NAMALWA (cell line): ENCODE results near the gene NR3C2.

Experiments
- DNase-seq: peaks from one replicate; pipeline ENCODE4 v3.0.0-alpha.2; 2015; ENCODE audit warnings: low spot score

The NR3C2 gene

DNA sequence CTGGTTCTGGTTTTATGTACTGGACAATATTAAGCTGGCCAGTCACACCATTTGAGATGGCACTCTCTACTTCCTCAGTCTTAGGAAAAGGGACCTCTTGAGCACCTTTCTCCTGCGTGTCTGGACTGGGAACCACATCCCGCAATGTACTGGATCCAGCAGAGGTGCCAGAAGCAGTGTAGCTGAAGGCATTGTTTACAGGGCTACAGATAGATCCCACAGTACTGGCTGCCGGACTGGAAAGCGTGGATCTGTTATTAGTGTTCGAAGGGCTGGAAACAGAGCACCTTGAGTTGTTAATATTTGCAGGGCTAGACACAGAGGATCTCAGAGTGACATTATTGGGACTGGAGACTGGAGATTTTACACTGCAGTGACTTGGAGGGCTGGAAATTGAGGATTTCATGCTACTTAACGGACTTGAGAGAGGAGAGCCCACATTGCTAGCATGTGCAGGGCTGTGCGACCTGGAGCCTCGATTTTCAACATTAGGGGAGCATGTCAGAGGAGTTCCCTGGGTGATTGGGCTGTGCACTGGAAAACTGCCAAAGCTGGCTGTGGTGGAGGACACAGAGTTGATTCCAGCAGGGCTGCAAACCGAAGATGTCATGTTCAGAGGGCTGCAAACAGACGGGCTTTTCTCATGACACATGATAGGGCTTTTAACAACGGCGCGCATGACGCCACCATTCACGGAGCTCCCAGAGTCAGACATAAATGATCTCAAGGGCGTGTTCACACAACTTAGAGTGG lies 6.4 kb downstream of the NR3C2 start:
- no peak for DNase-seq

DNA sequence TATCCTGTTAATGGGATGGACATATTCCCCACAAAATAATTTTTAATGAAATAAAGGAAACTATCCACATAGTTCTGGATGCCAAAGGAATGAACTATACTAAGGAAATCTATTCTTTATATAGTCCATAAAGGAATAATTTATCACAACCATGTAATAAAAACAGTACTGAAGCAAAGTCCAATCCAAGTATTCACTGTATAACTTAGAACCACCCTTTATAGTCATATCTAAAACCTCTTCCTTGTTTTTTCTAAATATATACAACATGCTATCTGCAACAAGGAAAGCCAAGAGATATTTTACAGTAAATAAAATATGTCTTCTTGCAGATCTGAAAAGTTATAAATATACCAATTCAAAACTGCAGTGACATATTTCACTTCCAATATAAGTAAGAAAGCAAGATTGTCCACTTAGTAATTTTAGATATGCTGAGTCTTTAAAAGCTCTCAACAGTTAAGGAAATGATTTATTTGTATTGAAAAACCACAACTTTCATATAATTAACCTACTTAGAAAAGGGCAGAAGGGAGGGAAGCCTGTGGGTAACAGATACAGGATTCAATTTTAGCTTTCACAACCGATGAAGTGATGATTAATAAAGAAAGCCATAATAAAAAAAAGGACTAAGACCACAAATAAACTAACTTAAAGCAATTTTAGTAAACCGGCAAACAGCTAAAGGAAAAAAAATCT lies 8.0 kb downstream of the NR3C2 start:
- no peak for DNase-seq

DNA sequence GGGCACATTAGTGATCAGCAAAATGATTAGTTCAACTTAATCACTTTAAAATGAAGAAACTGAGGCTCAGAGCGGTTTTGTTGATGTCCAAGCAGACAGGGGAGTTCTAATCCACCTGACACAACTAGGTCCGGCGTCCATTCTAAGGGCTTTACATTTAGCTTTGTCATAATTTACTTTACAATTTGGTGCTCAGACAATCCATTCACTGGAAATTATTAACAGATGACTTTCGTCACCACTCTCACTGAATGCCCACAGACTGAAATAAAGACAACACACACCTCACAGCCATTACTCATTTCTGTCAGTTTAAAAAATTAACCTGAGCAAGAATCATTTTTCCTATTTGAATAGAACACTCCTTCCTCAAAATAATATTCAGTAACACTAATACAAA lies 10.8 kb downstream of the NR3C2 start:
- no peak for DNase-seq

DNA sequence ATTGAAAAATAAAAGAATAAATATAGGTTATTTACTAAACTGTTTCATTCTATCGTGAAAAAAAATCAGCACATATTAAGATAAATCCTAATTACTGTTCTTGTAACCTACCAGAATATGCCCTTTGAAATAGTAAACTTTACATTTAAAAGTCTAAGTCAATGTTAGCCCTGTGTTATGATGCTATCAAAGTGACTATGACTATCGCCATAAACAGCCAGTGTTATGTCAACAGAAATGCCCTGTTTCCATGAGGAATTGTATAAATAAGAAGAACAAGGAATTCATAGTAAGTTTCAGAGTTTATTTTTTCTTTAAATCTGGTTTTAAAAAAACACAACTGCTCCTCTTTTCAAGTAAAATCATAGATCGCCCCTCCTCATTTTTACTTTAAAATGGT lies 11.4 kb downstream of the NR3C2 start:
- no peak for DNase-seq

DNA sequence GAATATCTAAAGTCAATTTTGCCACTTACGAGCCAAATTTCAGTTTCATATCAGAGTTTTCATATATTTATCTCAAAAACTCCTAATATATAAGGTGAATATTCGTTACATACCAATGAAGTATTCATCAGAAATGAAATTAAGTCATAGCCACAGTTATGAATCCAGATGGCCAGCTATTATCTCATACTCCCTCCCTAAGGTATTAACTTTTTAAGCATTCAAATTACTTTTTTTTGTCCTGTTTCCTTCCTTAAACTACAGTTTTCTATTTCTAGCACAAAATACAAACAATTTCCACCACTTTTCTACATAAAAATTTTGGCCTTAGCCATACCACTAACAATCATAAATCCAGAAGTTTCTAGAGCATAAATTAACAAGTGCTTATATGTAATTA lies 13.0 kb downstream of the NR3C2 start:
- DNase-seq: no peak

DNA sequence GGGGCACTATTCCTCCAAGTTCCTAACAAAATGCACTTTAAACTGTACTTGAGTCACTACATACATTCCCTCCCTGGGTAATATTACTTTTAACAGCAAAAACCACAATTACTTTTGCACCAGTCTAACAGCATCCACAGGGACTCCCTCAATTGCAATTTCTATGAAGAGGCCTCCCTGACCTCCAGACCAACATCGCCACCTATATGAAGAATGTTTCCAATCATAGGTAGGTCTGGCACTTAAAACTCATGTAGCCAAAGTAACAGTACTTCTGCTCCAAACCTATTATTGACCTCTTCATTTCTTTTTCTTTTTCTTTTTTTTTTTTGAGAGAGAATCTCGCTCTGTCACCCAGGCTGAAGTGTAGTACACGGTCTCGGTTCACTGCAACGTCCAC lies 15.6 kb downstream of the NR3C2 start:
- DNase-seq: no peak

DNA sequence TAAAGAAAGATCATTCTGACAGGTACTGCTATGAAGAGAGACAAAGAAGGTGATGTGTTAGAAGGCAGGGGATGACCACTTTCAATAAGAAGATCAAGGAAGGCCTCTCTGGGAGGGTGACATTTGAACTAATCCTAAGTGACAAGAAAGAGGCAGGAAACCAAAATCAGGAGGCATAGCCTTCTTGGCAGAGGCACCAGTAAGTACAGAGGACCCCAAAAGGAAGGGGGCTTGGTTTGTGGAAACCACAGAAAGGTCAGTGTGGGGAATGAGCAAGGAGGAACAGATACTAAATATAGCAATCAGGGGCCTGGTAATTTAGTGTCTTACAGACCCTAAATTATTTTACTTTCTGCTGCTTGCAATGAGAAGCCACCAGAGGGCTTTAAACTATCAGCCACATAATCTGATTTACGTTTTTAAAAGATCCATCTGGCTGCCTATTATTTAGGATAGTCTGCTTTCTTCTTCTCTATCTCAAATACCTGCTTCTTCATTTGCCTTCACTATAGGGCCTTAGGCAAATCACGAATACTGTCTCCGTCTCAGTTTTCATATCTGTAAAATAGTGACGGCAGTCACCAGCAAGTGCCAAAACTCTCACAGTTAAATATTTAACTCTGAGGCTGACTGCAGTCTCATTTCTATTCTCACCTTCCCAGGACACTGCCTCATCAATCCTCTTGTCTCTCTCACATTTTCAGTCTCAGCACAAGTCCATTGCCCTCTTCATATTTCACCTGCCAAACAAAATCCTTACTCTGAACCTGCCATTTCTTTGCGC lies 16.7 kb downstream of the NR3C2 start:
- DNase-seq: no peak

DNA sequence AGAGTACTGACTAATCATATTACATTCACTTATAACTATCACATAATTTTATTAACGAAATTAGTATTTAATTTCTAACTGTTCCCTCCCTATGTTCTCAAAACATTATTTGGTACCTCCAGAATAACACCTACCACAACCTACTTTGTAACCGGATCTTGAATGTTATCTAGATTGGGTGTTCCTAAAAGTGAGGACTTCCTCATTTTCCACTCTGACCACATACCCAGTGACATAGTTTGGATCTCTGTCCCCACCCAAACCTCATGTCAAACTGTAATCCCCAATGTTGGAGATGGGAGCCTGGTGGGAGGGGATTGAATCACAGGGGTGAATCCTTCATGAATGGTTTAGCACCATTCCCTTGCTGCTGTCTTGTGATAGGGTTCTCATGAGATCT lies 21.8 kb downstream of the NR3C2 start:
- no peak for DNase-seq

DNA sequence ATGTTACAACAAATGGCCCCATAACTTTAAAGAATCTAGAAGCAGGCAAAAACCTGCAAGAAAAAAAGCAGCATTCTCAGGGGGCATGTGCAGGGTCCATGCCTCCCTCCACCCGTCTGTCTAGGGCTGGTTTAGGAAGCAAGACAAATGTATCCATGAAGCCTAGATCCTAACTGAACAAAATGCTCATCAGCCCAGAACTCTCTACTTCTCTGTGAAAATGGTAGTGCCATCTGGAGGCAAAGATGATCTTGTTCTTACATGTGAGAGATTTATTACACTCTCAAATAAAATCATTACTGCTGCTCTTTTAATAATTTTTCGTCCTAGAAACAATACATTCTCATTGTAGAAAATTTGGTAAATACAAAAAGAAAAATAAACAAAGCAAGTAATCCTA lies 26.7 kb downstream of the NR3C2 start:
- peak; percentile 7 for DNase-seq

DNA sequence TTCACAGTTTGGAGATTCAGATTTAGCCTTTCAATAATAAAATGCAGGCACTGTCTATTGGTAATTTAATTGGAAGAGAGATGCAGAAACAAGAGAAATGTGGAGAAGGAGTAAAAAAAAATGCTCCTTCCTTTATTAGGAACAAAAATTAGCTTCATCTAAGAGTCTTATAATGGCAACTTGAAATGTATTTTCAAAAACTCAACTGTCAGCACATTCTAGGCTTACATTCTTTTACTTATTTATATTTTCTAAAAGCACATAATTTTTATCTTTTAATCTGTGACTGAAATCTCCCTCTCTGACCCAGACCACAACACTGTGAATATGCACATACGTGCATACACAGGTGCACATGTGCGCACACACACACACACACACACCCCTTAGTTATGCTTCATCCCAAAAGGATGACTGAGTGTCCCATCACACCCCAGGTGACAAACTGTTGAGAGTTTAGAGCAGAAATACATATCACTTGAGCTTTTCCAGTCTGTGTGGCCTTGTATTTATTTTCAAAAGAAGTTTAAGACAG lies 29.7 kb downstream of the NR3C2 start:
- no peak for DNase-seq

DNA sequence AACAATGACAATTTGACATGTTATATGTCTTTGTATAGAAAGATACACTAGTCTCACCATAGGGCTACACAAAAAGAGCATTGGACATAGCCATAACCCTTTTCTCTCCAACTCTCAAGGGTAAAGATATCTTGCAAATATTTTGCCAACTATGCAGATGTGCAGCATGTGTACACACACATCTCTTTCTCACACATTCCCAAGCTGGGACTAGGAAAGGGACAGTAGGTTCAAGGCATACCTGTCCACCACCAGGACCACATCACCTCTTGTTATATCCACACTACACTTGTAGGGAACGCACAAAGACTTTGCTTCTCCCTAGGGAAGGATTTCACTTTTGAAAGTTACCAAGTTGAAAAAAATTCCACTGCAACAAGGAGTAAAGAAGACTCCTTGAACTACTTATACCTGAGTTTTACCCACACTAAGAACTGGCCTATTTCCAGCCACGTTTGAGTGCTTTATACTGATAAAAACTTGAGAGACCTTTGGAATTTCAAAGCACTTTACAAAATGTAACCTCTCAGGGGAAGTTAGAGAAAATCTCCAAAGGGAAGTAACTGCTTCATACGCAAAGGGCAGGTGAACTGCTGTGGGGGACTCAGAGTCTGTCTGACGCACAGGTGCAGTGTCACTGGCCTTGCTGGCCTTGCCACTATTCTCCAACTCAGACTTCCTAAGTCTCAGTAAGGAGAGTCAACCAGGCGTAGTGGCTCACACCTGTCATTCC lies 36.9 kb downstream of the NR3C2 start:
- no peak for DNase-seq

DNA sequence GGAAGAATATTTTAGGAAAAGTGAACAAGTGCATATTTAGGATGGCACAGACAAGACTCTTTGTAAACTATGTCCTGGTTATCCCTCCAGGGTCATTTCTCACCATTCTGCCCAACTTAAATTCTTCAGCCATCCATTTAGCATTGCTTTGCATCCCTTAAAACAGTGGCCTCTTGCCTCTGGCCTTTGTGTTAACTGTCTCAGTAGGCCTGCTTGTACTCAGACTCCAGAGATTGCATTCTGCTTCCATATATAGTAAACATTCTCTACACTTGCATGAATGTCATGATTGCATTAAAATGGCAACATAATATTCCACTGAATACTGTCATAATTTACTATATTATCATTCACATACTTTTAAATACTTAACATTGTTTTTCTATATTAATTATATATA lies 43.2 kb downstream of the NR3C2 start:
- no peak for DNase-seq

DNA sequence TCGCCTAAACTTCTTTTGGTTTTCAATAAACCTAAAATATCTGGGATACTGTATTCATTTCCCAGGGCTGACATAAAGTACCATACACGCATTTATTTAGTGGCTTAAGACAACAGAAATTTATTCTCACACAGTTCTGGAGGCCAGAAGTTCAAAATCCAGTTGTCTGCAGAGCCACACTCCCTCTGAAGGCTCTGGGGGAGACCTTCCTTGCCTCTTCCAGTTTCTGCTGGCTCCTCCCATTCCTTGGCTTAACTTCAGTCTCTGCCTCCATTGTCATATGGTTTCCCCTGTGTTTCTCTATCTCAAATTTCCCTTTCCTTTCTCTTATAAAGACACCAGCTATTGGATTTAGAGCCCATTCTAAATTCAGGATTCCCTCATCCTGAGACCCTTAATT lies 44.4 kb downstream of the NR3C2 start:
- DNase-seq: no peak

DNA sequence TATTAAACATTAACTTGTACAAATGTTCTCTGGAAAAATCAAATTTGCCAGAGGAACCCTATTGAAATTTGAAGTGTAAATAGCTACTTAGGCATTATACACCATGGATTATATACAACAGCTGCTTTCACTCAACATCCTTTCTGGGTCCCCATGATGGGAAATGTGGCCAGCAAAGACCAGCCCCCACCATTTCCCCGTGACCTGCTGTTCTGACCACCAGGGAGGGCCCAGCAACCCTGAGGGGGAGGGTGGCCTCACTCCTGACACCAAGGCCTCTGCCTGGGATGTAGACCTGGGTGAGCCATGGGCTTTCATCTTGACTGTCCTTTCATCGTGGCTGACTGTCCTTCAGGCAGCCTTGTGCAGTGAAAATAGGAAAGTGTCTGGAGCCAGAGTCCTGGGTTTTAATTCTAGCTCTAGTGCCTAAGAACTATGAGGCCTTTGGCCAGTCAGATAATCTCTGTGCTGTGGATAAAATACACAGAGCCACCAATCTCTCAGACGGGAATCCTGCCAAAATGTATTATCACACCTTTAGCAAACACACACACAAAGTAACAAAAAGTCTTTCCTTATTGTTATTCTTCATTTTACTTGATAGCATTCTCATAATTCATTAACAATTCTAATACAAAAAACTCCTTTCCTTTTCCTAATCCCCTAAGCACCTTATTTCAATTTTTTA lies 45.1 kb downstream of the NR3C2 start:
- DNase-seq: no peak

DNA sequence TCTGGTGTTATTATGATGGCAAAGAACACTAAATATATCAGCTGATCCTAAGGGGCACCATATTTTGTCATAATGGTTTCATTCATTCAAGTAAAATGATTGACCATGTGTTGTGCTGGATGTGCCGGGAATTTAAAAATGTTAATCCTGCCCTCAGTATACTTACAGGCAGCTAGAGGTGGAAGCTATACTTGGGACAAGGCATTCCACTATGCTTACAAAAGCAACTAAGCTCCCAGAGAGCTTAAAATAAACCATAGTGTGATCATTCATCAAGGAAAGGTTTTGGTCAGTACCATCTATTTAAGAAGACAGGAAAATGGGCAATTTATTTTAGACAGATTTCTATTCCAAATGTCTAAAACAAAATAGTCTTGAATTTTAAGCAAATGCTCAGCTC lies 46.4 kb downstream of the NR3C2 start:
- DNase-seq: no peak

DNA sequence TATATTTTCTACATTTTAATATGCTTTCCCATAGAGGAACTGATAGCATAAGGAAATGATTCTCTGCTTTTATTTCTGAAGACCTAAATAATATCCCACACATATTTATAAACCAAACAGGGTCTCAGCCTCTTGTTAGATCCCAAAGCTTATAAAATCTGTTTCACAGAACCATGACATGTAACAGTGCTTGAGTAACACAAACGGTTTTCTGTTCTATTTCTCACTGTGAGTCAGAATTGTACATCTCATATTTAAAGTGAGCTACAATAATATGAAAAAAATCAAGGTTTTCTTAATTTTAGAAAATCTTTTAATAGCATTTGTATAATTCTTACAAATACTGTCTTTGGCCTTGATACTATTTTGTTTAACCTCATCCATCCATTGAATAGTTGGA lies 51.2 kb downstream of the NR3C2 start:
- no peak for DNase-seq

DNA sequence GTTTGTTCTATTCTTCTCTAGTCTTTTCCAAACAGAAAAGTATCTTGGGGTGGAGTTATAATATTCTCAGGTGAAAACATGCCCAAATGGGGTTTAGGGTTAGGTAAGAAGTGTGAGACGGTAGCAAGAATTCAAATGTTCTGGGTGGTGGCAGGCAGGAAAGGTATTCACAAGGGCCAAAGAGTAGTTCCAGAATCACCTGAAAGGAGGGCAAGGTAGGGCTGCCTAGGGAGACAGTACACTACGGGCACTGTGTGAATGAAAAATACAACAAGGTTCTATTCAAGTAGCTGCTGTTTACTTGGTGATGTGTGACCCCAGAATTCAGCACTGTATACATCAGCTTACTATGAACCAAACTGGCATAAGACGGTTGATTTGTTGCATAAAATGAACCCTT lies 51.9 kb downstream of the NR3C2 start:
- no peak for DNase-seq

DNA sequence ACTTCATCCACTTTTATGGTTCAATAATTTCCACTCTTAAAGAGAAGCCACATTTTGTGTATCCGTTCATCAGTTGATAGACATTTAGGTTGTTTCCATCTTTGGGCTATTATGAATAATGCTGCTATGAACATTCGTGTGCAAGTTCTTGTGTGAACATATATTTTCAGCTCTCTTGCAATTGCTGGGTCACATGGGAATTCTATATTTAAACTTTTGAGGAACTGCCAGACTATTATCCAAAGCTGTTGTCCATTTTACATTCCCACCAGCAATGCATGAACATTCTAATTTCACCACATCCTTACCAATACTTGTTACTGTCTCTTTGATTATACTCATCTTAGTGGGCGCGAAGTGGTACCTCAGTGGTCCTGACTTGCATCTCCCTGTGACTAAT lies 61.9 kb downstream of the NR3C2 start:
- no peak for DNase-seq

DNA sequence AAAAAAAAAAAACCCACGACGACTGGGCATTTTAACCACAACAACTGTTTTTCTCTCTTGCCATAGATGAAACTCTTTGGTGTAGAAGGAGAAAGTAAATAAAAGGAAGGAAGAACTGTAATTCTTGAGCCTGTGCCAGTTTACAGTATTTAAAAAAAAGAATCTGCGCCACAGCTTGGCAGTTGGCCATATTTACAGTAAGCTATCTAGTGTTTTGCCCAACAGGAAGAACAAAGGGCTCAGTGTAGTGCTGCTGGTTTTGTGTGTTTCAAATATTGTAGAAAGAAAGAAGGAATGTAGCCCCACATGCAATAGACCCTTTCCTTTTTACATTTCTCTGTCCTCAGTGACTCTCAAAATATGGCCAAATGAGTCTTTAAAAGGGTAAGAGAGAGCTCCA lies 66.1 kb downstream of the NR3C2 start:
- DNase-seq: peak; percentile 19

DNA sequence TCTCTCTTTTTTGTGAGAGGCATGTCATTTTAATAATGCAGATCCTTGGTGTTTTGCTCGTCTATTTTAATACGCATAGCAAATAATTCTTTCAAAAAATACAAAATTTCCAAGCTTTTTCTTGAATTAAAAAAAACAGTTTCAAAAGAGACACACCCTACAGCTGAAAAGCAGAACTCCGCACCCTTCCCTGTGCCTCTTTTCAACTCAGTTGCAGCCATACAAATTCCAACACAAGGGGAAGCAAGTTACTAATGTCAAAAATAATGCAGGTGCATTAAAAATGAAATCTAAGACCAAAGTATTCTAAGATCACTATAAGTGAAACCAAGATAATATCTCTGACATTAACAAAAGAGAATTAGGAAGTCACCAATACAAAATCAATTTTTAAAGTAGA lies 66.6 kb downstream of the NR3C2 start:
- DNase-seq: no peak

DNA sequence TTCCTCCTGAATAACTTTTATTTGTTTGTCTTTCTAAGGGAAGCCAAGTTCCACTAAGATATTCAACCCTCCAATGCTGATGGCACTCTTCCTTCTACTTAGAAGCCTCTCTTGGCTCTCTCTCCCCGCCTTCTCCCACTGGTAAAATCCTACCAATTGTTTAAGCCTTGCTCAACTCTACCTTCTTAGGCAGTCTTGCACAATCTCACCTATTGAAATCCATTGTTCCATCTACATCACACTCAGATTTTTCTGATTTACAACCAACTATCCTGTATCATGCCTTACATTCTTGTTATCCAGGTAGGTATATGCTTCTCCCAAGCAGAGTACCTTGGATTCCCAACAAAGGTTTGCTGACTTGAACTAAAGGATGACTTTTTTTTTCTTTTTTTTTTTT lies 69.1 kb downstream of the NR3C2 start:
- no peak for DNase-seq

DNA sequence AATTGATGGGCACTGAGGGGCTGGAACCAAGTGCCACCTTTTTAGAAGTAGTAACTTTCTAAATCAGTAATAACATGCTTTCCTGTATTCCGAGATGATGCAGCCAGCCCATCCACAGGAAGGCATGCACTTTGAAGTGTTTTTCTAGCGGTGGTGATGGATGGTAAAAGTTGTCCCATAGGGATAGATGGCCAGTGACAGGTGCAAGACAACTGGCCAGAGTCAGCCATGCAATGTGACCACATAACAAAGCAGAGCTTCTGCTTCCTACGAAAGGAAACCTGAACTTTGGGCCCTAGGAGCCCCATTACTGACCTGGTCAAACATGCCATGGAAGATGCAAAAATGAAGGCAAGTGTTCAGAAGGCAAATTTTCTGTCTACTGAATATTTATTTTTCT lies 72.3 kb downstream of the NR3C2 start:
- no peak for DNase-seq
